Ishikawa (cell line): ENCODE measurements around the gene HS2ST1.

Experiments
- CEBPB ChIP-seq: IDR thresholded peaks from 2 replicates; pipeline ENCODE4 v1.6.1; 2012
- CREB1 ChIP-seq: IDR thresholded peaks from 2 replicates; pipeline ENCODE4 v1.6.1; 2012; ENCODE audit warnings: low read depth
- EGR1 ChIP-seq: IDR thresholded peaks from 2 replicates; pipeline ENCODE4 v1.6.1; 2012
- EP300 ChIP-seq: IDR thresholded peaks from 2 replicates; pipeline ENCODE4 v1.6.1; 2012; ENCODE audit warnings: borderline replicate concordance
- FOXM1 ChIP-seq: IDR thresholded peaks from 2 replicates; pipeline ENCODE4 v1.6.1; 2012; ENCODE audit warnings: low read depth, borderline replicate concordance
- NFIC ChIP-seq: IDR thresholded peaks from 2 replicates; pipeline ENCODE4 v1.6.1; 2012
- RAD21 ChIP-seq: IDR thresholded peaks from 2 replicates; pipeline ENCODE4 v1.6.1; 2012; ENCODE audit warnings: low read depth
- REST ChIP-seq: IDR thresholded peaks from 2 replicates; pipeline ENCODE4 v1.6.1; 2012; ENCODE audit warnings: low read depth, mild to moderate bottlenecking
- TAF1 ChIP-seq: IDR thresholded peaks from 2 replicates; pipeline ENCODE4 v1.6.1; 2012; ENCODE audit warnings: low read depth, mild to moderate bottlenecking
- TCF12 ChIP-seq: IDR thresholded peaks from 2 replicates; pipeline ENCODE4 v1.6.1; 2012; ENCODE audit warnings: low read depth
- TEAD4 ChIP-seq: IDR thresholded peaks from 2 replicates; pipeline ENCODE4 v1.6.1; 2012
- USF1 ChIP-seq: IDR thresholded peaks from 2 replicates; pipeline ENCODE4 v1.6.1; 2012
- YY1 ChIP-seq: IDR thresholded peaks from 2 replicates; pipeline ENCODE4 v1.6.1; 2012; ENCODE audit warnings: low read depth
- ZBTB7A ChIP-seq: IDR thresholded peaks from 2 replicates; pipeline ENCODE4 v1.6.1; 2012; ENCODE audit warnings: low read depth
- TF ChIP-seq, protein P1 (sequence below): IDR thresholded peaks from 2 replicates; pipeline ENCODE4 v1.6.1; 2012

Gene HS2ST1

GRCh38 chr1:86942743-86943142 is 28.3 kb downstream of the HS2ST1 start:
- TF ChIP-seq YY1 (no peak), TEAD4 (no peak), NFIC (no peak), FOXM1 (no peak), TCF12 (no peak), TAF1 (no peak), RAD21 (no peak), CEBPB (no peak), EGR1 (no peak), CREB1 (no peak), USF1 (no peak), EP300 (no peak), ZBTB7A (no peak), REST (no peak)
- TF ChIP-seq, protein P1, sequence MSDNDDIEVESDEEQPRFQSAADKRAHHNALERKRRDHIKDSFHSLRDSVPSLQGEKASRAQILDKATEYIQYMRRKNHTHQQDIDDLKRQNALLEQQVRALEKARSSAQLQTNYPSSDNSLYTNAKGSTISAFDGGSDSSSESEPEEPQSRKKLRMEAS, result no peak

DNA sequence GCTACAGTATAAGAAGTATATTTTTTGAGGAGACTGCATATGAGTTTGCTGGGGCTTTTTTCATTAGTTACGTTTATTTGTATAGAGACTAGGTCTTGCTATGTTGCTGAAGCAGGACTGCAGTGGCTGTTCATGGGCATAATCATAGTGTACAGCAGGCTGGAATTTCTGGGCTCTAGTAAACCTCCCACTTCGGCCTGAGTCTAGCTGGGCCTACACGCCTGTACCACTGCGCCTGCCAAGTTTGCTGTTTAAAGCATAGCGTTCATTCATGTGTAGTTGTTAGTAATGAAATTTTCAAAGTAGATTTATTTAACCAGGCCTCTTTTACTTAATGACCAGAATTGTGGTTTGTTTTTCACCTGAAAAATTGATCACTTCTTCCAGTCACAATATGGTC is 33.8 kb downstream of the HS2ST1 start:
- TF ChIP-seq EP300 (no peak), EGR1 (no peak), ZBTB7A (no peak), REST (no peak), FOXM1 (no peak), RAD21 (no peak), NFIC (no peak), TCF12 (no peak), CREB1 (no peak), TEAD4 (no peak), USF1 (no peak), YY1 (no peak), TAF1 (no peak), CEBPB (no peak)
- TF ChIP-seq, protein P1, result no peak

DNA sequence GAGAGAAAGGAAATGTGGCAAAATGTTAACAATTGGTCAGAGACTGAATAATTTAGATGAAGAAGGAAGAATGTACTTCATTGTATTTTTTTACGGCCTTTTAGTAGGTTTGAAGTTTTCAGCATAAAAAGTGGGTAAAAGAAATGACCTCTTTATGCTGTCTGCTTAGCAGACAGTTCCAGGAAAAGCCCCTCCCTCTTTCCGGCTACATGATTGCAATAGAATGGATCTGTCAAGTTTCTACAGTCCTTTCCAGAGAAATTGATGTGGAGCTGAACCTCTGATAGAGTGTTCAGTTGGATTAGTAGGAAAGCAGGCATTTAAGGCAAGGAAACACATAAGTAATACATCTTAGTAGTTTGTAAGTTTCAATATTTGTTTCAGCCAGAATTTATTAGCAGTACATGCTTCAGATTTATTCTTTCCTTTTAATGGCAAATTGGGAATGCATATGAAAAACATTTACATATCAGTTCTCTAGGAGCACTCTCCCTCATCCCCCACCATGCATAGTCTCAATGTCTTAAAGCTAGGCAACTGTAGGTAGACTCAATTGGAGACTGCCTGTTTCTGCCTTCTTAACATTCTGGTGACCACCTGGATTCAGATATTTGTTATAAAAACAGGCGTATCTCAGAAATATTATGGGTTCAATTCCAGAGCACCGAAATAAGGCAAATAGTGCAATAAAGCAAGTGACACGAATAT is 36.4 kb downstream of the HS2ST1 start:
- TF ChIP-seq FOXM1, result no peak
- TF ChIP-seq, protein P1, result no peak
- no peak for TF ChIP-seq TCF12
- no peak for TF ChIP-seq TAF1
- TF ChIP-seq ZBTB7A, result no peak
- TF ChIP-seq EP300, result no peak
- TF ChIP-seq NFIC, result no peak
- TF ChIP-seq CREB1, result no peak
- TF ChIP-seq USF1, result no peak
- TF ChIP-seq REST, result no peak
- no peak for TF ChIP-seq RAD21
- TF ChIP-seq TEAD4, result no peak
- TF ChIP-seq CEBPB, result no peak
- TF ChIP-seq EGR1, result no peak
- no peak for TF ChIP-seq YY1

DNA sequence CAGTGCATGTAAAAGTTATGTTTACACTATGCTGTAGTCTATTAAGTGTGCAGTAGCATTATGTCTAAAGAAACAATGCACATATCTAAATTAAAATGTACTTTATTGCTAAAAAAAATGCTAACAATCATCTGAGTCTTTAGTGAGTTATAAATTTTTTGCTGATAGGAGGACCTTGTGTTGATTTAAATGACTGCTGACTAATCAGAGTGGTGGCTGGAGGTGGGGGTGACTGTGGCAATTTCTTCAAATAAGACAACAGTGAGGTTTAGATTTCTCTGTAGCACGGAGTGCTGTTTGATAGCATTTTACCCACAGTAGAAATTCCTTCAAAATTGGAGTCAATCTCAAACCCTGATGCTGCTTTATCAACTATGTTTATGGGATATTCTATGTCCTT is 37.0 kb downstream of the HS2ST1 start:
- no peak for TF ChIP-seq TAF1
- no peak for TF ChIP-seq TCF12
- no peak for TF ChIP-seq CEBPB
